ENCODE results near the gene AMER2. TPM values are rescaled to one million over a fixed set of nuclear protein-coding genes. Genes with fewer than 3 reads are reported as not detected.

The AMER2 gene
- total RNA-seq, 2 donors from 2014 or later, result not detected

DNA sequence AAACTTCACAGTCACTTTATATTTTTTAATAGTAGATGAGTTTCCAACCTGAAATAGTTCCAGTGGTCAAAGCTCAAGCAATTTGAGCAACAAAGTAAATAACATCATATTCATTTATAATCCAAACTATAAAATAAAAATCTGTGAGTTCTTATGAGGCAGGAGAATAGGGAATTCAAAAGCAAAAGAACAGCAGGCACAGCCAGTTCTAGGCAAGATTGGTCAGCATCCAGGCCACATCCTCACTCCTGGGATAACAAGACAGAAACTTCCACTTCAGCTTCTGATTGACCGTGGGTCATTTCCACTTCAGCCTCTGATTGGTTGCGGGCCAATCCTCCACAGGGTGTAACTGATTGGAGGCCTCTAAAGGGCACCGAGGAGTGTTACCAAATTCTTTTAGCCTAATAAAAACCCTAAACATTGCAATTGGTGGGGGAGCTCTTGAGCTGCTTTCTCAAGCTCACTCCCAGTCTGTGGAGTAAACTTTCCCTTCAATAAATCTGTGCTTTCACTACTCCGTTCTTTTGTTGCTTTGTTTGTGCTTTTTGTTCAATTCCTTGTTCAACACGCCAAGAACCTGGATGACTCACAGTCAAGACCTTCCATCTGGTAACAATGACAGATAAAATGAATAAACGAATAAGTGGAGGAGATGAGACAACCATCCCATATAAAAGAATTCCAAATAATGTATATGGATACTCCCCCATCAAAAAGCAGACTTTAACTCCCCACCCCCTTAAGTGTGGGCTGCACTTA lies 42.6 kb upstream of the AMER2 start:
- DNase-seq (ENCODE audit: low spot score), result no peak
- Histone ChIP-seq H3K27ac (no peak overlapping the region), H3K4me1 (no peaks in the 10 kb centered on the region), H3K36me3 (no peaks in the 10 kb centered on the region), H3K9me3 (no peaks in the 10 kb centered on the region), H3K4me3 (no peak overlapping the region), H3K27me3 (no peaks in the 10 kb centered on the region)
- TF ChIP-seq, protein P1, sequence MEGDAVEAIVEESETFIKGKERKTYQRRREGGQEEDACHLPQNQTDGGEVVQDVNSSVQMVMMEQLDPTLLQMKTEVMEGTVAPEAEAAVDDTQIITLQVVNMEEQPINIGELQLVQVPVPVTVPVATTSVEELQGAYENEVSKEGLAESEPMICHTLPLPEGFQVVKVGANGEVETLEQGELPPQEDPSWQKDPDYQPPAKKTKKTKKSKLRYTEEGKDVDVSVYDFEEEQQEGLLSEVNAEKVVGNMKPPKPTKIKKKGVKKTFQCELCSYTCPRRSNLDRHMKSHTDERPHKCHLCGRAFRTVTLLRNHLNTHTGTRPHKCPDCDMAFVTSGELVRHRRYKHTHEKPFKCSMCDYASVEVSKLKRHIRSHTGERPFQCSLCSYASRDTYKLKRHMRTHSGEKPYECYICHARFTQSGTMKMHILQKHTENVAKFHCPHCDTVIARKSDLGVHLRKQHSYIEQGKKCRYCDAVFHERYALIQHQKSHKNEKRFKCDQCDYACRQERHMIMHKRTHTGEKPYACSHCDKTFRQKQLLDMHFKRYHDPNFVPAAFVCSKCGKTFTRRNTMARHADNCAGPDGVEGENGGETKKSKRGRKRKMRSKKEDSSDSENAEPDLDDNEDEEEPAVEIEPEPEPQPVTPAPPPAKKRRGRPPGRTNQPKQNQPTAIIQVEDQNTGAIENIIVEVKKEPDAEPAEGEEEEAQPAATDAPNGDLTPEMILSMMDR (IDR thresholded peaks at IDR 0.05), result no peak

- no peaks in the 10 kb centered on the region for H3K4me1 ChIP-seq
- no peak overlapping the region for H3K4me3 ChIP-seq
- H3K27ac ChIP-seq, result no peak overlapping the region
- H3K9me3 ChIP-seq, result no peaks in the 10 kb centered on the region
- DNase-seq (ENCODE audit: low spot score), result no peak
- no peaks in the 10 kb centered on the region for H3K27me3 ChIP-seq
- no peaks in the 10 kb centered on the region for H3K36me3 ChIP-seq
- TF ChIP-seq, protein P1 (IDR thresholded peaks at IDR 0.05), result no peak
These were observed 41.6 kb upstream of the AMER2 start for GRCh38 chr13:25213715-25214114.

DNA sequence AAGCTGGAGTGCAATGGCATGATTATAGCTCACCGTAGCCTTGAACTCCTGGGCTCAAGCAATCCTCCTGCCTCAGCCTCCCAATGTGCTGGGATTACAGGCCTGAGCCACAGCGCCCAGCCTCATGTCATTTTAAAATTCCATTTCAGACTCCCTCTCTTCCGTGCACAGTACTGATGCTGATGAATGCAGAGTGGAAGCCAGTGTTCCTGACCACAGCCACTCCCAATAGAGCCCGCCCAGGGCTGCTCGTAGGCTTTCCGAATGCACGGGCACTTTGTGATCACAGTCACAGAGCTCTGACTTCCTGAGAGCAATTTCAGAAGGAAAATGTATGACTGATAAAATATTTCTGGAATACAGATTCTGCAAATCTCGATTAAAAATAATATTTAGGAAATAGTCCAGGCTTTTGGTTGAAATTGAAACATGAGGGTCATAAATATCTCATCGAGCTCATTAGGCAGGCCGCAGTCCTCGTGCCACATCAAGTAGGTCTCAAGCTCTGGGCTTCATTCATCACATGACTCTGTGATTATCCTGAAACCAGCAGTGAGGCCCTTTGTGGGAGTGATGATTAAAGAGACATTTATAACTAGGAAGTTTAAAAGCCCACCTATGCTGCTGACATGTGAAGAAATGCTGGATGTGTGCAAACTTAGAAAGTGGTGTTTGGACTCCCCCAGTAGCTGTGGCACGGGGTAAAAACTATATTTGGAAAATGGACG lies 38.9 kb upstream of the AMER2 start:
- no peaks in the 10 kb centered on the region for H3K9me3 ChIP-seq
- TF ChIP-seq, protein P1 (IDR thresholded peaks at IDR 0.05), result no peak
- DNase-seq (ENCODE audit: low spot score), result no peak
- H3K4me1 ChIP-seq, result no peaks in the 10 kb centered on the region
- no peaks in the 10 kb centered on the region for H3K27me3 ChIP-seq
- no peak overlapping the region for H3K4me3 ChIP-seq
- H3K36me3 ChIP-seq, result no peaks in the 10 kb centered on the region
- no peak overlapping the region for H3K27ac ChIP-seq

DNA sequence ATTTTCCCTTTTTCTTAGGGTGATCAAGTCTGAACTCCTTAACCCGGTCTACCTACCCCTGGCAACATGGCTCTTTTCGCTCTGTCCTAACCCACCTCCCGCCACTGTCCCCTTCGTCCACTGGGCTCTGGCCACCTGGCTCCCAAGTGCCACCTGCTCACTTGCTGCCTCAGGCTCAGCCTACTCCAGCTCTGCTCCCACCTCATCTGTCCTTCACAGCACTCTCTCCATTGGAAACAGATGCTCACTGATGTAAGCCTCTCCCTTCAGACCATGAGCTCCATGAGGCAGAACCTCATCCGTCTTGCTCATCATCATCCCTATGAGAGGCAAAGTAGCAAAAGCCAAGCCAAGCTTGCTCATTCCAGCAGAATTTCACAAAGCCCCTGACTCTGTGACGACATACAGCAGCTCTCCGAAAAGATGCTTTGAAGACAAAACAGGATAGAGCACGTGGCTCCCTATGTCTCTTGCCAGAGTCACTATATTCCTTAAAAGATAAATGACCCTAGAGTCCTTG lies 35.3 kb upstream of the AMER2 start:
- no peak overlapping the region for H3K4me3 ChIP-seq
- TF ChIP-seq, protein P1 (IDR thresholded peaks at IDR 0.05), result no peak
- H3K4me1 ChIP-seq, result no peaks in the 10 kb centered on the region
- H3K36me3 ChIP-seq, result no peaks in the 10 kb centered on the region
- no peaks in the 10 kb centered on the region for H3K9me3 ChIP-seq
- no peaks in the 10 kb centered on the region for H3K27me3 ChIP-seq
- DNase-seq (ENCODE audit: low spot score), result no peak
- H3K27ac ChIP-seq, result no peak overlapping the region

DNA sequence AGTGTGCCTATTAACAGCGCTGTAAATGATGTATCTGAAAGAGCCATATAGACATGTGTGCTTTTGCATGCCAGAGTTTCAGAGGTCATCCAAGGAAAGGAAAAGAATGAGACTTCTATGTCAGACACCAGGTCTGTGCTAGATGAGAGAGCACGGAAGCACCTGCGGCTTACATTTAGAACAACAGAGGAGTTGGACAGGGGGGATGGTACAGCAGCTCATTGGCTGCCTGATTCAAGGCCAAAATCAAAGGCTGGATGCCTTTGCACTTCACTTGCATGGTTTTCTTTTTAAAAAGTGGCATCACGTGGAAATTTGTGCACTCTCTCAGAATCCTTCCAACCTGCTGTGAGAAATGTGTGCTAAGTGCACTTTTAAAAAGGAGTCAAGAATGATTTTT lies 32.8 kb upstream of the AMER2 start:
- no peaks in the 10 kb centered on the region for H3K27me3 ChIP-seq
- TF ChIP-seq, protein P1 (IDR thresholded peaks at IDR 0.05), result no peak
- no peak for DNase-seq (ENCODE audit: low spot score)

More for the DNA sequence above, 32.8 kb upstream of the AMER2 start:
- H3K4me3 ChIP-seq, result no peak overlapping the region
- no peak overlapping the region for H3K27ac ChIP-seq
- no peaks in the 10 kb centered on the region for H3K4me1 ChIP-seq
- H3K36me3 ChIP-seq, result no peaks in the 10 kb centered on the region
- H3K9me3 ChIP-seq, result no peaks in the 10 kb centered on the region

All from right atrium auricular region (tissue), 2 donors.